SK-N-SH (cell line): ENCODE results near the gene IRGQ. TPM values are rescaled to one million over a fixed set of nuclear protein-coding genes. Genes with fewer than 3 reads are reported as not detected.

Experiments
- CTCF ChIA-PET: fragments of 300-600, 350-600 bp; formaldehyde crosslinking; extraction: SDS; loops from one replicate; lab custom pipeline; 2021; lab: Yijun Ruan, JAX
- POLR2A ChIA-PET: fragments of 350-600 bp; sonication (Branson Sonifier 250); formaldehyde crosslinking; extraction: SDS; loops from one replicate; lab custom pipeline; 2020; ENCODE audit warnings: antibody characterized with exemption, inconsistent platforms; lab: Yijun Ruan, JAX
- DNase-seq: peaks from one replicate; pipeline ENCODE4 v3.0.0; 2012
- H2AFZ ChIP-seq: fragments of 200-600 bp; sonication (generic); 2 replicates; pipeline ENCODE4 v1.8.1; 2016; ENCODE audit warnings: antibody characterized with exemption, mild to moderate bottlenecking, low read depth
- H3F3A ChIP-seq: fragments of 200-600 bp; sonication (generic); replicated peaks from 2 replicates; pipeline ENCODE3; 2016; ENCODE audit warnings: antibody characterized with exemption, mild to moderate bottlenecking; ENCODE audit not compliant: insufficient read depth
- H3K27ac ChIP-seq, 2 experiments: fragments of 200-500 bp in 1 of 2; fragments of 200-600 bp in 1 of 2; sonication (Bioruptor generic) in 1 of 2; sonication (generic), shearing (Covaris generic) in 1 of 2; 2 replicates each; pipeline versions ENCODE4 v1.5.1 to v1.6.1; 2014 to 2016; ENCODE audit warnings: low read depth in 2 of 2, inconsistent platforms in 1 of 2, low read length in 1 of 2, mild to moderate bottlenecking in 1 of 2, mixed read lengths in 1 of 2
- H3K27me3 ChIP-seq: fragments of 200-600 bp; sonication (generic), shearing (Covaris generic); 2 replicates; pipeline ENCODE4 v1.6.1; 2016; ENCODE audit warnings: mixed run types; ENCODE audit not compliant: insufficient read depth
- H3K36me3 ChIP-seq, 2 experiments: fragments of 200-500 bp in 1 of 2; fragments of 200-600 bp in 1 of 2; sonication (Bioruptor generic) in 1 of 2; sonication (generic) in 1 of 2; replicated peaks in 1 of 2; 2 replicates each; pipeline versions ENCODE3 to v1.5.1; 2014 to 2016; ENCODE audit warnings: low read length in 1 of 2, mild to moderate bottlenecking in 1 of 2; ENCODE audit not compliant: insufficient read depth in 2 of 2, control insufficient read depth in 1 of 2
- H3K4me1 ChIP-seq, 2 experiments: fragments of 200-500 bp in 1 of 2; fragments of 200-600 bp in 1 of 2; sonication (Bioruptor generic) in 1 of 2; sonication (generic), shearing (Covaris generic) in 1 of 2; 2 replicates each; pipeline versions ENCODE4 v1.5.1 to v1.6.1; 2014 to 2016; ENCODE audit warnings: low read depth in 1 of 2, low read length in 1 of 2, mixed run types in 1 of 2; ENCODE audit not compliant: insufficient read depth in 2 of 2, control insufficient read depth in 1 of 2
- H3K4me2 ChIP-seq: fragments of 200-600 bp; sonication (generic), shearing (Covaris generic); 2 replicates; pipeline ENCODE4 v1.6.1; 2017; ENCODE audit warnings: mixed run types
- H3K4me3 ChIP-seq, 2 experiments: fragments of 200-500 bp in 1 of 2; fragments of 200-600 bp in 1 of 2; sonication (Bioruptor generic) in 1 of 2; sonication (generic), shearing (Covaris generic) in 1 of 2; 2 replicates each; pipeline versions ENCODE4 v1.5.1 to v1.8.1; 2014 to 2016; ENCODE audit warnings: low read depth in 2 of 2, inconsistent platforms in 1 of 2, low read length in 1 of 2, mild to moderate bottlenecking in 1 of 2, mixed read lengths in 1 of 2, moderate library complexity in 1 of 2
- H3K79me2 ChIP-seq: fragments of 200-600 bp; sonication (generic); 2 replicates; pipeline ENCODE4 v1.8.1; 2017; ENCODE audit warnings: mild to moderate bottlenecking; ENCODE audit not compliant: insufficient read depth
- H3K9ac ChIP-seq: fragments of 200-600 bp; sonication (generic); 2 replicates; pipeline ENCODE4 v1.6.1; 2017; ENCODE audit warnings: mixed run types
- H3K9me2 ChIP-seq: fragments of 200-600 bp; sonication (generic); 2 replicates; pipeline ENCODE4 v1.6.1; 2017; ENCODE audit warnings: mixed run types
- H3K9me3 ChIP-seq: fragments of 200-600 bp; sonication (generic); 2 replicates; pipeline ENCODE4 v1.6.1; 2017; ENCODE audit warnings: mixed run types, mild to moderate bottlenecking, moderate library complexity
- H4K20me1 ChIP-seq: fragments of 200-600 bp; sonication (generic); 2 replicates; pipeline ENCODE4 v1.6.1; 2017; ENCODE audit warnings: mild to moderate bottlenecking, mixed run types; ENCODE audit not compliant: insufficient read depth
- EZH2phosphoT487 ChIP-seq: fragments of 200-600 bp; sonication (generic); IDR thresholded peaks from 2 replicates; pipeline ENCODE4 v1.6.1; 2017; ENCODE audit warnings: low read depth, mixed run types, mild to moderate bottlenecking, antibody characterized with exemption, moderate library complexity, borderline replicate concordance
- FOXM1 ChIP-seq: IDR thresholded peaks from 2 replicates; pipeline ENCODE4 v1.4.0; 2012; ENCODE audit warnings: low read depth, mild to moderate bottlenecking
- GABPA ChIP-seq: IDR thresholded peaks from 2 replicates; pipeline ENCODE4 v1.4.0; 2012; ENCODE audit warnings: low read depth, mild to moderate bottlenecking
- GATA2 ChIP-seq: sonication (generic); formaldehyde crosslinking; IDR thresholded peaks from 2 replicates; pipeline ENCODE4 v1.5.0; 2020; ENCODE audit warnings: mild to moderate bottlenecking, missing genetic modification reagents
- MAX ChIP-seq: IDR thresholded peaks from 2 replicates; pipeline ENCODE4 v1.4.0; 2012; ENCODE audit warnings: low read depth
- MEF2A ChIP-seq: IDR thresholded peaks from 2 replicates; pipeline ENCODE4 v1.4.0; 2012; ENCODE audit warnings: low read depth, borderline replicate concordance
- POLR2AphosphoS5 ChIP-seq: IDR thresholded peaks from 2 replicates; pipeline ENCODE4 v1.6.1; 2012; ENCODE audit warnings: low read depth, low read length
- RAD21 ChIP-seq: IDR thresholded peaks from 2 replicates; pipeline ENCODE4 v1.6.1; 2012; ENCODE audit warnings: mild to moderate bottlenecking, low read length
- RCOR1 ChIP-seq: fragments of 150-350 bp; IDR thresholded peaks from 2 replicates; pipeline ENCODE4 v1.6.1; 2017; ENCODE audit warnings: antibody characterized with exemption, low read length
- REST ChIP-seq: IDR thresholded peaks from 2 replicates; pipeline ENCODE4 v1.6.1; 2012; ENCODE audit warnings: mild to moderate bottlenecking, low read depth, low read length, moderate library complexity
- RFX5 ChIP-seq: IDR thresholded peaks from 2 replicates; pipeline ENCODE4 v1.6.1; 2012; ENCODE audit warnings: mild to moderate bottlenecking, improper control_type of control experiment, low read length
- SMC3 ChIP-seq: IDR thresholded peaks from 2 replicates; pipeline ENCODE4 v1.6.1; 2012; ENCODE audit warnings: low read depth, low read length, improper control_type of control experiment
- TCF12 ChIP-seq: IDR thresholded peaks from 2 replicates; pipeline ENCODE4 v1.4.0; 2012
- TEAD4 ChIP-seq: IDR thresholded peaks from 2 replicates; pipeline ENCODE4 v1.4.0; 2012; ENCODE audit warnings: mild to moderate bottlenecking, borderline replicate concordance; ENCODE audit not compliant: insufficient read depth
- USF1 ChIP-seq: IDR thresholded peaks from 2 replicates; pipeline ENCODE4 v1.4.0; 2012; ENCODE audit warnings: low read depth, borderline replicate concordance
- USF2 ChIP-seq: fragments of 150-350 bp; IDR thresholded peaks from 2 replicates; pipeline ENCODE4 v1.6.1; 2017; ENCODE audit warnings: antibody characterized with exemption, low read length, low read depth, borderline replicate concordance
- YY1 ChIP-seq: IDR thresholded peaks from 2 replicates; pipeline ENCODE4 v1.4.0; 2012; ENCODE audit warnings: low read depth, mild to moderate bottlenecking
- ZBTB33 ChIP-seq: IDR thresholded peaks from 2 replicates; pipeline ENCODE4 v1.4.0; 2012; ENCODE audit warnings: low read depth, borderline replicate concordance
- WGBS: methylation state at CpG from one replicate; pipeline ENCODE4 v1.1.6; 2017; ENCODE audit warnings: low lambda C conversion rate; 5-methylcytosine and 5-hydroxymethylcytosine counted together
- polyA plus RNA-seq, 3 experiments: library from polyadenylated mRNA; depleted of rRNA; stranded (reverse); fragments of >200 nt; gene quantifications; 2 replicates each; pipeline ENCODE4 v1.2.3, GENCODE V29; 2012

IRGQ gene
- polyA plus RNA-seq, 1 of the 3 experiments (the other 2 are of a cell fraction) = 8.4 TPM

GRCh38 chr19:43545981-43546380 lies 50.0 kb downstream of the IRGQ start (continued):
- TF ChIP-seq MAX (no peak), GABPA (no peak), USF1 (no peak)

GRCh38 chr19:43545276-43545675 lies 50.7 kb downstream of the IRGQ start:
- Histone ChIP-seq H3K36me3 (peaks cover 10 to 29% of the 10 kb centered on the region in 2 experiments), H2AFZ (no peak overlapping the region), H3K4me2 (no peak overlapping the region), H3K79me2 (no peaks in the 10 kb centered on the region), H3K9me3 (no peaks in the 10 kb centered on the region), H3K27me3 (no peaks in the 10 kb centered on the region), H3K9ac (no peak overlapping the region), H4K20me1 (no peaks in the 10 kb centered on the region), H3K27ac (no peak overlapping the region; a peak in 1 of 4 replicates), H3F3A (peaks cover 6% of the 10 kb centered on the region), H3K4me1 (no peaks in the 10 kb centered on the region), H3K4me3 (no peak overlapping the region), H3K9me2 (no peaks in the 10 kb centered on the region)
- ChIA-PET POLR2A (no interaction called here), CTCF (interaction anchor here (0.6 to 1.1 kb wide), 2 partner anchors 9 to 50 kb away, joined by 3 read pairs; no protein-coding TSS in a partner anchor)
- 88% methylated on average over 5 of the region's 5 CpGs for WGBS
- TF ChIP-seq GABPA = no peak
- no peak for TF ChIP-seq YY1
- no peak for TF ChIP-seq MAX
- no peak for TF ChIP-seq RAD21
- no peak for TF ChIP-seq TCF12
- no peak for TF ChIP-seq EZH2phosphoT487
- no peak for DNase-seq

- CTCF ChIA-PET = interaction anchor here (1.1 to 1.8 kb wide), 2 partner anchors 10 to 109 kb away, joined by 3 to 11 read pairs; no protein-coding TSS in a partner anchor
- Histone ChIP-seq H3K4me1 (no peaks in the 10 kb centered on the region), H3K27ac (no peak overlapping the region), H2AFZ (no peak overlapping the region), H3K9me2 (no peaks in the 10 kb centered on the region), H3K79me2 (no peaks in the 10 kb centered on the region), H3K27me3 (no peaks in the 10 kb centered on the region), H3K9me3 (no peaks in the 10 kb centered on the region), H4K20me1 (no peaks in the 10 kb centered on the region), H3K4me3 (no peak overlapping the region), H3F3A (peaks cover 3% of the 10 kb centered on the region), H3K36me3 (peaks cover 14 to 26% of the 10 kb centered on the region in 2 experiments), H3K9ac (no peak overlapping the region), H3K4me2 (no peak overlapping the region)
- no peak for DNase-seq
- whole genome bisulfite sequencing = 100% methylated on average over 9 of the region's 9 CpGs
- POLR2A ChIA-PET = no interaction called here
- TF ChIP-seq GATA2 (CRISPR knock-in tag) = no peak
- no peak for TF ChIP-seq SMC3
- no peak for TF ChIP-seq TEAD4
- no peak for TF ChIP-seq MEF2A
- TF ChIP-seq FOXM1 = no peak
- no peak for TF ChIP-seq POLR2AphosphoS5
- no peak for TF ChIP-seq RCOR1
- no peak for TF ChIP-seq MAX
- no peak for TF ChIP-seq GABPA
- no peak for TF ChIP-seq REST
- no peak for TF ChIP-seq RFX5
- TF ChIP-seq USF2 = no peak
- TF ChIP-seq ZBTB33 = no peak
Measured at GRCh38 chr19:43544077-43544476, 51.9 kb downstream of the IRGQ start.
